ENCODE data around the gene CD69.

GRCh38 chr12:9808504-9808903, 47.8 kb upstream of the CD69 start:
- TF ChIP-seq CTCF (IDR thresholded peaks at IDR 0.05; ENCODE audit: poor library complexity, severe bottlenecking): no peak
- TF ChIP-seq TAF1 (IDR thresholded peaks at IDR 0.05; ENCODE audit: low read depth): no peak
- TF ChIP-seq POLR2AphosphoS5 (IDR thresholded peaks at IDR 0.05): no peak
- no peak for TF ChIP-seq EZH2 (IDR thresholded peaks at IDR 0.05; ENCODE audit: borderline replicate concordance, insufficient read depth, low read length, poor library complexity, severe bottlenecking)
- TF ChIP-seq REST (IDR thresholded peaks at IDR 0.05; ENCODE audit: borderline replicate concordance): no peak
- TF ChIP-seq MXI1 (conservative IDR thresholded peaks at IDR 0.05; ENCODE audit: poor library complexity, severe bottlenecking): no peak

Data from neural cell (in vitro differentiated cells).